ENCODE measurements around the gene FRG2.
"Not testable (repeated sequence)": the region's sequence is repeated elsewhere in the genome, so short reads cannot be mapped to it uniquely, and the experiment has no call there.

The FRG2 gene

DNA sequence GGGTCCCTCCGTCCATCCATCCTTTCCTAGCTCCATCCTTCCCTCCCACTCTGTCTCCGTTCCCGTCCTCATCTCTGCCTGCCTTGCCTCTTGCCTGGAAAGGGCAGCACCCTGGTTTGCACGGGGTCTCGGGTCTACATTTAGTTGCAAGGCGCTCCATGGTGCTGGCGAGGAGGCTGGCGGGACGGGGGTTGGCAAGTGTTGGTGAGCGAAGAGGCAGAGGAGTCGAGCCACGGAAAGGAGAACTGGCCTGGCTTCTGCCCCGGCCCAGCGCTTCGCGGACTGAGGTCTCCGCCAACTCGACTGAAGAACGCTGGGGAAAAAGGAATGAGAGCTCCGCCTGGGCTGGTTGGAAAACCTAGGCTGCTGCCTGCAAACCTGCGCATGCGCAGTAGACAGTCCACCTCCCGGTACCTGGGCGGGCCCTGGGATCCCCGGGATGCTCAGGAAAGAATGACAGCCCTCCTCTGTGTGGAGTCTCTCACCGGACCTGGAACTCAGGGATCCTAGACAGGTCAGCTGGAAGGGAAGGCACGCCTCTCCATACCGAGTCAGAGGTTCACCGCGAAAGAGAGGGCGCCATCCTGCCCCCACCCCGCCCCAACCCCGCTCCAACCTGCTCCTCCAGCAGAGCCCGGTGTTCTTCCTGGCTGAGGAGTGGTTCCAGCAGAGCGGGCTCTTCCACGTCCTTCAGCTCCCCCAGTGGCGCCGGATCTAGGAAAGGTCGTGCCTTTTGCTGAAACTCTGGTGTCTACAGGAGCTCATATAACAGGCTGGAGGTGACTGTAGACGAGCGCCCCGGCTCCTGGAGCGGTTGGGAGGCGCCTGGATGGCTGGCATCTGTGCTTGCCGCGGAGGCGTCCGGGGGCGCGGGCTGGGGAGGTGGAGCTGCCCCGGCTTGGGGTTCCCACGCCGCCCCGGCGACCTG lies 6.0 kb downstream of the FRG2 start:
- H3K9me3 Mint-ChIP-seq = no peaks in the 10 kb centered on the region
- ATAC-seq (replicated peaks) = peak; percentile 21
- H3K27me3 Mint-ChIP-seq = peaks cover 48 to 54% of the 10 kb centered on the region in 2 donors
- H3K27ac Mint-ChIP-seq = peak overlapping the region in 1 of 2 donors; percentile 26
- peaks cover 8% of the 10 kb centered on the region for H3K36me3 Mint-ChIP-seq (ENCODE audit: insufficient read depth)
- peaks cover 22 to 29% of the 10 kb centered on the region in 2 donors for H3K4me1 Mint-ChIP-seq (ENCODE audit: low read depth in 2 of 2)
- DNase-seq = no peak
- peak overlapping the region; percentile 49 to 63 for H3K4me3 Mint-ChIP-seq

DNA sequence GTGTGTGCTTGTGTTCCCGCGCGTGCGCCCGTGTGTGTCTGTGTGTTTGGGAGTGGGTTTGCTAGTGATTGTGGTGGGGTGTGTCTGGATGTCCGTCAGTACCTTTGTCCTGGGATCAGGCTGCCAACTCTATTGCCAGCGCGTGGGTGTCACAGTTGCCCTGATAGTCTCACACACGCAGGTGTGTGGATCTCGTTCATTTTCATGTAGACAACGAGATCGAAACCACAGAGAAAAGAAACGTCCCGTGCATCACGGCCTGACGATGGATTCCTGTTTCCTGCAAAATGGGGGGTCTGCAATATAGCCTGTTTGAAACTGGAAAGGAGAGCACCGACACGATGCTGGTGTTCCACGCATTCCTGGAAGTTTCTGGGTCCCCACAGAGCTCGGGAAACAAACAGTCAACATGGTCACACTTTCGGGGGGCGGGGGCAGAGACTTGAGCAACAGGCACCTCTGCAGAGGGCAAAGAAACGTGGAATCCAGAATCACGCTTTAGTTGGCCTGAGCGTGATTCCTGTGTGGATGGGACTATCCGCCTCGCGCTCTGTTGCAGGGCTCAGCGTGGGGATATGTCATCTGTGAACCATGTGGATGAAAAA lies 7.1 kb downstream of the FRG2 start:
- H3K27me3 Mint-ChIP-seq = peaks cover 55 to 63% of the 10 kb centered on the region in 2 donors
- ATAC-seq (replicated peaks); H3K27ac Mint-ChIP-seq; DNase-seq; H3K9me3 Mint-ChIP-seq; H3K36me3 Mint-ChIP-seq (ENCODE audit: insufficient read depth): not testable (repeated sequence)
- H3K4me3 Mint-ChIP-seq = peak overlapping the region; percentile 49 to 63
- peaks cover 26 to 35% of the 10 kb centered on the region in 2 donors for H3K4me1 Mint-ChIP-seq (ENCODE audit: low read depth in 2 of 2)

DNA sequence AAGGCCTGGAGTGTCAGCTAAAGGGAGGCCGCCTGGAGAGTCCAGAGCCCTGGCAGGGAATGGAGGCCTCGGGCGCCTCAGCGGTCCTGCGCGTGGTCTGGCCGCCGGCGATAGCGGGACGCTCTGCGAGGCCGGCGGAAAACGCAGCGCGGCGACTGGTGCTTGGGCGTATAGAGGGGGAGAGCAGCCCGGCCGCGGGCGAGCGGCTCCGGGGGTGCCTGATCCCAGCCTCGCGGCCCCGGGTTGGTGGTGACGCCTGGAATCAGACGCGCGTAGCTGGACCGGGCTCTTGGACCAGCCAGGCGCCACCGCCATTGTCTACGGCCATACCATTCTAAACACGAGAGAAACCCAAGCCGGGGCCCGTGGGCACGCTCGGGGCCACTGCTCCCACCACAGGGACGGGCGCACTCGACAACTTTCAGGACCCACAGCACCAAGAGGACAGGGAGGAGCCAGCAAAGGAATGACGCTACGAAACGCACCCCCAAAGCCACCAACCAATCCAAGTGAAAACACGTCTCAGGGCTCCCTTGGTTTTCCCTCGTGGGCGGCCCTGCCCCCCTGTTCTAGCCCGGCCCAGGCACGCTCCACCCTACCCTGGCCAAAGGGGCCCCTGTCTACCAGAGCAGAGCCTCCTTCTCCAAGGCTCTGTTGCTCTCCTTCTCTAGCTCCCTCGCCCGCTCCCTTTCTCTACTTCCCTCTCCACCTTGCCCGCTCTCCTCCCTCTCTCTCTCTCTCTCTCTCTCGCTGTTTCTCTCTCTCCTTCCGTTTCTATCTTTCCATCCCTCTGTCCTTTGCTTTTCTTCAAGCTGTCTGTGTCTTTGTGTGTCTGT lies 7.8 kb downstream of the FRG2 start:
- peak overlapping the region; percentile 49 to 63 for H3K4me3 Mint-ChIP-seq
- no peak overlapping the region for H3K27ac Mint-ChIP-seq
- peaks cover 59 to 66% of the 10 kb centered on the region in 2 donors for H3K27me3 Mint-ChIP-seq
- peaks cover 8% of the 10 kb centered on the region for H3K36me3 Mint-ChIP-seq (ENCODE audit: insufficient read depth)
- H3K9me3 Mint-ChIP-seq = no peaks in the 10 kb centered on the region
- ATAC-seq (replicated peaks) (no peak), DNase-seq (no peak)
- H3K4me1 Mint-ChIP-seq (ENCODE audit: low read depth in 2 of 2) = peaks cover 29 to 39% of the 10 kb centered on the region in 2 donors

DNA sequence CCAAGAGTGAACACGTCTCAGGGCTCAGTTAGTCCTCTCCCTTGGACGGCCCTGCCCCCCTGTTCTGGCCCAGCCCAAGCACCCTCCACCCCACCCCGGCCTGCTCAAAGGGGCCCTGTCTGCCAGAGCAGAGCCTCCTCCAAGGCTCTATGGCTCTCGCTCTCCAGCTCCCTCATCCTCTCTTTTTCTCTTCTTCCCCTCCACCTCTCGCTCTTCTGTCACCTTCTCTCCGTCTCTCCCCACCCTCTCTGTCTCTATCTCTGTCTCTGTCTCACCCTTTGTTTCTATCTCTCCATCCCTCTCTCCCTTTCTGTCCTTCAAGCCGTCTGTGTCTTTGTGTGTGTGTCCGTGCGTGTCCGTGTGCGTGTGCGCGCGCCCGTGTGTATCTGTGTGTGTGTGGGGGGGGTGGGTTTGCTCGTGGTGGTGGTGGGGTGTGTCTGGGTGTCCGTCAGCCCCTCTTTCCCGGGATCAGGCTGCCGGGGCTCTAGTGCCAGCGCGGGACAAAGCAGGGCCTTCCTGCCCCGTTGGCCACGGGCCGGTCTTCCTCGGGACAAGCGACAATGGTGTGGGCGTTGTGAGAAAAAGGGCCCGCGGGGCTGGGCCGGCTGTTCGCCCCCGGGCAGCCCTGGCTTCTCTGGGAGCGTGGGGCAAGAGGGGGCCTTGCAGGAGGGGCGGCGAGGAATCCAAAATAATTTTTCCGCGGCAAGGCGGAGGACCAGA lies 8.7 kb downstream of the FRG2 start:
- Mint-ChIP-seq H3K27ac (no peak overlapping the region), H3K9me3 (no peaks in the 10 kb centered on the region), H3K27me3 (peaks cover 66 to 75% of the 10 kb centered on the region in 2 donors), H3K4me3 (peak overlapping the region; percentile 1 to 23), H3K4me1 (ENCODE audit: low read depth in 2 of 2) (peaks cover 31 to 39% of the 10 kb centered on the region in 2 donors), H3K36me3 (ENCODE audit: insufficient read depth) (peaks cover 8% of the 10 kb centered on the region)
- no peak for DNase-seq
- no peak for ATAC-seq (replicated peaks)

DNA sequence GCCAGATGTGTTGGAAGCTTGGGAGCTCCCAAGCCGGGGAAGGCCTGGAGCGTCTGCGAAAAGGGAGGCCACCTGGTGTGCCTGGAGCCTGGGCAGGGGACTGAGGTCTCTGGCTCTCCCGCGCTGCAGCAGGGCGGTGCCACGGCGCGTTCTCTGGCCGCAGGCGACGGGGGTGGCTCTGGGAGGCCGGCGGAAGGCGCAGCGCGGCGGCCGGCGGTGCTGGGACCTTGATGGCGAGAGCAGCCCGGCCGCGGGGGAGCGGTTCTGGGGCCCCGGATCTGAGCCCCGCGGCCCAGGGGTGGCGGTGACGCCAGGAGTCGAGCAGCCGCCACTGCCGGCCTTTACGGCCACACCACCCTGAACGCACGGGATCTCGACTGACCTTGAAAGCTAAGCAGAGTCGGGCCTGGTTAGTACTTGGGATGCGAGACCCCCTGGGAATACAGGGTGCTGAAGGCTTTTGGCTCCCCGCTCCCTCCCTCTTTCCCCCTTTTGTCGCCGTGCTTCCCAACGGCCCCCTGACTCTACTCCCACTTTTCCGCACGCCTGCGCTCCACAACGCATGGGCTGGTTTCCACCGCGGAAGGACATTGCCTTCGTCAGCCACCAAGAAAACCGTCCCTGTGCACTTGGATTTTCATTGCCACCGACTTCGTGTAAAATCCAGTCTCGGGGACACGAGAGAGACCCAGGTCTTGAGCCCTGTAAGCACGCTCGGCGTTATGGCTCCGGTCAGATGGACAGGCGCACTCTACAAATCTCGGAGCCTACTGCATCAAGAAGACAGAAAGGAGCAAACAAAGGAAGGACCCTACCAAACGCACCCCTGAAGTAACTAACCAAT lies 9.5 kb downstream of the FRG2 start:
- peaks cover 31 to 39% of the 10 kb centered on the region in 2 donors for H3K4me1 Mint-ChIP-seq (ENCODE audit: low read depth in 2 of 2)
- peak overlapping the region in 1 of 2 donors; percentile 1 for H3K4me3 Mint-ChIP-seq

DNA sequence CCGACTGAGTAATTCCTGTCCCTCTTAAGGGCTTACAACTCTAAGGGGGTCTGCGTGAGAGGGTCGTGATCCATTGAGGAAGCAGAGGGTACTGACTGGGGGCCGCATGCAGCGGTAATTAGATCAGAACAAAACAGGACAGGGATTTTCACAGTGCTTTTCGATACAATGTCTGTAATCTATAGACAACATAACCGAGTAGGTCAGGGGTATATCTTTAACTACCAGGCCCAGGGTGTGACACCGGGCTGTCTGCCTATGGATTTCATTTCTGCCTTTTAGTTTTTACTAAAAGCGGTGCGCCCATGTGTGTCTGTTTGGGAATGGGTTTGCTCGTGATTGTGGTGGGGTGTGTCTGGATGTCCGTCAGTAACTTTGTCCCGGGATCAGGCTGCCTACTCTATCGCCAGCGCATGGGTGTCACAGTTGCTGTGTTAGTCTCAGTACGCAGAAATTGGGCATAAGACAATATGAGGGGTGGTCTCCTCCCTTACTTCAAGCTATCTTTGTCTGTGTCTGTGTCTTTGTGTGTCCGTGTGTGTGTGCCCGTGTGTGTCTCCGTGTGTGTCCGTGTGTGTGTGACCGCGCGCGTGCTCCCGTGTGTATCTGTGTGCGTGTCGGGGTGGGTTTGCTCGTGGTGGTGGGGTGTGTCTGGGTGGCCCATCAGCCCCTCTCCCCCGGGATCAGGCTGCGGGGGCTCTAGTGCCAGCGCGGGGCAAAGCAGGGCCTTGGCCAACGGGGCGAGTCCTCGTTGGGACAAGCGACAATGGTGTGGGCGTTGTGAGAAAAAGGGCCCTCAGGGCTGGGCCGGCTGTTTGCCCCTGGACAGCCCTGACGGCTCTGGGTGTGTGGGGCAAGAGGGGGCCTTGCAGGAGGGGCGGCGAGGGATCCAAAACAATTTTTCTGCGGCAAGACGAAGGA lies 10.4 kb downstream of the FRG2 start:
- no peaks in the 10 kb centered on the region for H3K9me3 Mint-ChIP-seq
- ATAC-seq (replicated peaks) (no peak), DNase-seq (no peak)
- H3K4me1 Mint-ChIP-seq (ENCODE audit: low read depth in 2 of 2) = peaks cover 31 to 39% of the 10 kb centered on the region in 2 donors
- H3K4me3 Mint-ChIP-seq = peak overlapping the region; percentile 16 to 82
- H3K27me3 Mint-ChIP-seq = peaks cover 66 to 90% of the 10 kb centered on the region in 2 donors
- H3K27ac Mint-ChIP-seq = no peak overlapping the region
- H3K36me3 Mint-ChIP-seq (ENCODE audit: insufficient read depth) = peaks cover 8% of the 10 kb centered on the region

More for the DNA sequence above, 9.5 kb downstream of the FRG2 start:
- Mint-ChIP-seq H3K27ac (no peak overlapping the region), H3K27me3 (peaks cover 66 to 81% of the 10 kb centered on the region in 2 donors), H3K36me3 (ENCODE audit: insufficient read depth) (peaks cover 8% of the 10 kb centered on the region), H3K9me3 (no peaks in the 10 kb centered on the region)
- no peak for DNase-seq
- ATAC-seq (replicated peaks) = no peak

DNA sequence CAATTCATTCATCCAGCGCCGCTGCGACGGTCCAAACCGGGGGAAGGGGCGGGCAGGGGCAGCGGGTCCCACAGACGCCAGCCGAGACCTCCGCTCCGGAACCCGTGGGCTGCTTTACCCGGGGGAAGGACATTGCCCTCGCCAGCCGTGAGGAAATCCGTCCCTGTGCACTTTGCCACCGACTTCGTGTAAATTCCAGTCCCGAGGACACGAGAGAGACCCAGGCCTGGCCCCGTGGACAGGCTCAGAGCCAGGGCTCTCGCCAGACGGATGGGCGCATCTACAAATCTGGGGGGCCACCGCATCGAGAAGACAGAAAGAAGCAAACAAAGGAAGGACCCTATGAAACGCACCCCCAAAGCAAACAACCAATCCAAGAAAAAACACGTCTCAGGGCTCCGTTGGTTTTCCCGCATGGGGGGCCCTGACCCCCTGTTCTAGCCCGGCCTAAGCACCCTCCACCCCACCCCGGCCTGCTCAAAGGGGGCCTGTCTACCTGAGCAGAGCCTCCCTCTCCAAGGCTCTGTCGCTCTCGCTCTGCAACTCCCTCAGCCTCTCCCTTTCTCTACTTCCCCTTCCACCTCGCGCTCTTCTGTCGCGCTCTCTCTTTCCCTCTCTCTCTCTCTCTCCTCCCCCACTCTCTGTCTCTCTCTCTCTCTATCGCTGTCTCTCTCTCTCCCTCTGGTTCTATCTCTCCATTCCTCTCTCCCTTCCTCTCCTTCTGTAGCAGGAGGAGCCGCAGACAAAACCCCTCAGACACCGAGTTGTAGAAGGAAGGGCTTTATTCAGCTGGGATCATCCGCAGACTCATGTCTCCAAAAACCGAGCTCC lies 11.3 kb downstream of the FRG2 start:
- H3K36me3 Mint-ChIP-seq (ENCODE audit: insufficient read depth) = peaks cover 8% of the 10 kb centered on the region
- H3K27ac Mint-ChIP-seq = no peak overlapping the region
- peak overlapping the region; percentile 16 to 82 for H3K4me3 Mint-ChIP-seq
- DNase-seq = no peak
- H3K27me3 Mint-ChIP-seq = peaks cover 62 to 88% of the 10 kb centered on the region in 2 donors
- ATAC-seq (replicated peaks) = no peak
- H3K9me3 Mint-ChIP-seq = no peaks in the 10 kb centered on the region
- peaks cover 29 to 32% of the 10 kb centered on the region in 2 donors for H3K4me1 Mint-ChIP-seq (ENCODE audit: low read depth in 2 of 2)

DNA sequence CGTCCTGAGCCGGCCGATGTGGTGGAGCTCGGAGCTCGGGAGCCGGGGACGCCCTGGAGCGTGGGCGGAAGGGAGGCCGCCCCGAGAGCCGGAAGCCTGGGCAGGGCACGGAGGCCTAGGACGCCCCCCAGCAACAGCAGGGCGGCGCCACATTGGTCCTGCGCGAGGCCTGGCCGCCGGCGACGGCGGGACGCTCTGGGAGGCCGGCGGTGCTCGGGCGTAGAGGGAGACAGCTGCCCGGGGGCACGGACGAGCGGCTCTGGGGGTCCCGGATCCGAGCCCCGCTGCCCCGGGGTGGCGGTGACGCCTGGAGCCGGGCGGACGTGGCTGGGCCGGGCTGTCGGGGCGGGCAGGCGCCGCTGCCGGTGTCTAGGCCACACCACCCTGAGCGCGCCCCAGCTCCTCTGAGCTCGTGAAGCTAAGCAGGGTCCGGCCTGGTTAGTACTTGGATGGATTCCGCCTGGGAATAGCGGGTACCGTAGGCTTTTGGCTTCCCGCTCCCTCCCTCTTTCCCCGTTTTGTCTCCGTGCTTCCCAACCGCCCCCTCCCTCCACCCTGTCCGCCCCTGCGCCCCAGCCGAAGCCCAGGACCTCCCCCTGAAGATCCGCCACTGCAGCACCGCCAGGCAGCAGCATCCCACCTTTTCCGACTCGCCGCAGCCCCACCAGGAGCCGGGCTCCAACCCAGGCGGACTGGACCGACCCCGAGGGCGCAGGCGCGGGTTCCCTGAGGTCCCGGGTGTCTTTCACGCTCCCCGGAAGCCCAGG lies 12.1 kb downstream of the FRG2 start:
- ATAC-seq (replicated peaks) (peak; percentile 78), DNase-seq (no peak)
- H3K4me3 Mint-ChIP-seq = peak overlapping the region; percentile 75 to 82
- peaks cover 8% of the 10 kb centered on the region for H3K36me3 Mint-ChIP-seq (ENCODE audit: insufficient read depth)
- H3K4me1 Mint-ChIP-seq (ENCODE audit: low read depth in 2 of 2) = peaks cover 24 to 28% of the 10 kb centered on the region in 2 donors
- H3K27me3 Mint-ChIP-seq = peaks cover 54 to 80% of the 10 kb centered on the region in 2 donors
- no peak overlapping the region for H3K27ac Mint-ChIP-seq
- no peaks in the 10 kb centered on the region for H3K9me3 Mint-ChIP-seq

DNA sequence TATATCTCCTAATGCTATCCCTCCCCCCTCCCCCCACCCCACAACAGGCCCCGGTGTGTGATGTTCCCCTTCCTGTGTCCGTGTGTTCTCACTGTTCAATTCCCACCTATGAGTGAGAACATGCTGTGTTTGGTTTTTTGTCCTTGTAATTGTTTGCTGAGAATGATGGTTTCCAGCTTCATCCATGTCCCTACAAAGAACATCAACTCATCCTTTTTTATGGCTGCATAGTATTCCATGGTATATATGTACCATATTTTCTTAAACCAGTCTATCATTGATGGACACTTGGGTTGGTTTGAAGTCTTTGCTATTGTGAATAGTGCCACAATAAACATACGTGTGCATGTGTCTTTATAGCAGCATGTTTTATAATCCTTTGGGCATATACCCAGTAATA lies 37.1 kb downstream of the FRG2 start:
- Mint-ChIP-seq H3K27ac (peak overlapping the region in 1 of 2 donors; percentile 41), H3K27me3 (peaks cover 11 to 21% of the 10 kb centered on the region in 2 donors)
- not testable (repeated sequence) for H3K36me3 Mint-ChIP-seq (ENCODE audit: insufficient read depth); DNase-seq; H3K4me3 Mint-ChIP-seq; H3K9me3 Mint-ChIP-seq; ATAC-seq (replicated peaks); H3K4me1 Mint-ChIP-seq (ENCODE audit: low read depth in 2 of 2)

DNA sequence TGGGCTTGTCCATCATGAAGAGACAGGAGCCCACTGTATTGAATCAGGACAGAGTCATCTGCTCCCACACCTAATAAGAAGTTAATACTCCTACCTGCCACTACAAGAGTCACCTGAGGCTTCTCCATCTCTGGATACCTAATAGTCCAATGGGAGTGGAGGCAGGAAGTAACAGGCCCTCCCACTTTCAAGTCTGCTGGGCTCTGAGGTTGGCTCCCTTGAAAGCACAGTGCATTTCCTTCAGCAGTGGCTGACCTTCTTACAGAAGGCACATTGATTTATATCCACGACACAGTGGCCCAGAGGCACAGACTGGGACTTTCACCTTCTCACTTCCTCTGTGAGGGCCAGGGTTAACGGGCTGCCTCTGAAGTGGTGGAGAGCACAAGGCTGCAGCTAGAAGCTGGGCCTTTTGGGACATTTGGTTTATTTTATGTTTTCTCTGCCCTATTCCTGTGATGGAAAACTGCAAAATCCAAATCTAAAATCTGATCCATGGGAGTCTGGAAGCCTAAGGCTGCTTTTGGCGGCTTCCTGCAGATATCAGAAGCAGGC lies 38.1 kb downstream of the FRG2 start:
- no peak for DNase-seq
- no peak for ATAC-seq (replicated peaks)
- H3K4me1 Mint-ChIP-seq (ENCODE audit: low read depth in 2 of 2) = no peaks in the 10 kb centered on the region
- no peaks in the 10 kb centered on the region for H3K9me3 Mint-ChIP-seq
- peaks cover 11 to 18% of the 10 kb centered on the region in 2 donors for H3K27me3 Mint-ChIP-seq
- no peak overlapping the region for H3K4me3 Mint-ChIP-seq
- H3K27ac Mint-ChIP-seq = no peak overlapping the region
- H3K36me3 Mint-ChIP-seq (ENCODE audit: insufficient read depth) = peaks cover 3% of the 10 kb centered on the region
